T-helper 9 cell (primary cell): ENCODE data around the gene REEP3.

Source experiments
- DNase-seq: peaks from one replicate; pipeline ENCODE4 v3.0.0-alpha.2; 2020

REEP3 gene

GRCh38 chr10:63515002-63515763, 6.0 kb upstream of the REEP3 start:
- DNase-seq = no peak

GRCh38 chr10:63516207-63516606, 5.0 kb upstream of the REEP3 start:
- no peak for DNase-seq

GRCh38 chr10:63518690-63519288, 2.4 kb upstream of the REEP3 start:
- DNase-seq = no peak

GRCh38 chr10:63521416-63522276, 445 bp downstream of the REEP3 start:
- DNase-seq = peak; percentile 35

GRCh38 chr10:63522277-63522687, 1.1 kb downstream of the REEP3 start:
- DNase-seq = no peak

- DNase-seq = no peak
Measured at GRCh38 chr10:63522995-63523394, 1.8 kb downstream of the REEP3 start.

GRCh38 chr10:63525021-63525420, 3.8 kb downstream of the REEP3 start:
- DNase-seq = no peak

- DNase-seq = no peak
Measured at GRCh38 chr10:63527401-63527800, 6.2 kb downstream of the REEP3 start.

GRCh38 chr10:63528084-63528744, 7.0 kb downstream of the REEP3 start:
- DNase-seq = no peak

GRCh38 chr10:63530409-63530808, 9.2 kb downstream of the REEP3 start:
- no peak for DNase-seq

GRCh38 chr10:63534723-63535122, 13.5 kb downstream of the REEP3 start:
- DNase-seq = no peak

- DNase-seq = no peak
Measured at GRCh38 chr10:63536698-63537097, 15.5 kb downstream of the REEP3 start.

- no peak for DNase-seq
Measured at GRCh38 chr10:63537536-63537935, 16.3 kb downstream of the REEP3 start.

GRCh38 chr10:63539377-63539776, 18.2 kb downstream of the REEP3 start:
- DNase-seq = no peak

GRCh38 chr10:63539994-63540393, 18.8 kb downstream of the REEP3 start:
- DNase-seq = no peak

GRCh38 chr10:63542835-63543575, 21.8 kb downstream of the REEP3 start:
- DNase-seq = no peak

GRCh38 chr10:63543576-63543962, 22.4 kb downstream of the REEP3 start:
- no peak for DNase-seq

GRCh38 chr10:63544418-63544817, 23.2 kb downstream of the REEP3 start:
- no peak for DNase-seq

GRCh38 chr10:63547628-63548360, 26.6 kb downstream of the REEP3 start:
- DNase-seq = no peak

GRCh38 chr10:63548860-63549259, 27.7 kb downstream of the REEP3 start:
- DNase-seq = no peak

- DNase-seq = no peak
Measured at GRCh38 chr10:63549810-63550209, 28.6 kb downstream of the REEP3 start.

- no peak for DNase-seq
Measured at GRCh38 chr10:63553031-63553430, 31.8 kb downstream of the REEP3 start.
